NCI-H1105 treated with DMSO at 0.1 percent for 48 hours (cell line): ENCODE data around the gene CLPSL1.
A peak's percentile ranks its signal among the peaks of the same experiment; 100 is the strongest.

Experiments used
- DNase-seq: peaks from one replicate; lab custom pipeline; 2025; lab: John Stamatoyannopoulos, UW

CLPSL1 gene

GRCh38 chr6:35759426-35759825 is 21.4 kb upstream of the CLPSL1 start:
- no peak for DNase-seq

GRCh38 chr6:35765739-35766138 is 15.1 kb upstream of the CLPSL1 start:
- DNase-seq = no peak

GRCh38 chr6:35769211-35769610 is 11.6 kb upstream of the CLPSL1 start:
- DNase-seq = no peak

GRCh38 chr6:35771343-35771627 is 9.5 kb upstream of the CLPSL1 start:
- no peak for DNase-seq

- DNase-seq = no peak
Observed at GRCh38 chr6:35774116-35774794, 6.6 kb upstream of the CLPSL1 start.

GRCh38 chr6:35775031-35775430 is 5.8 kb upstream of the CLPSL1 start:
- DNase-seq = no peak

- DNase-seq = no peak
Observed at GRCh38 chr6:35776364-35777215, 4.2 kb upstream of the CLPSL1 start, which contains the start of gene CLPSL2. CLPSL2 (plus strand) TSS chr6:35776598; CDS start chr6:35776619, 21 bp downstream.

GRCh38 chr6:35777356-35778102 is 3.3 kb upstream of the CLPSL1 start:
- DNase-seq = no peak

- no peak for DNase-seq
Observed at GRCh38 chr6:35778437-35778836, 2.4 kb upstream of the CLPSL1 start.

- DNase-seq = no peak
Observed at GRCh38 chr6:35781290-35781689, 471 bp downstream of the CLPSL1 start.

GRCh38 chr6:35782424-35782823 is 1.6 kb downstream of the CLPSL1 start:
- peak; percentile 9 for DNase-seq

- no peak for DNase-seq
Observed at GRCh38 chr6:35784200-35784599, 3.4 kb downstream of the CLPSL1 start.

GRCh38 chr6:35786272-35786671 is 5.5 kb downstream of the CLPSL1 start:
- no peak for DNase-seq

GRCh38 chr6:35786810-35787209 is 6.0 kb downstream of the CLPSL1 start:
- no peak for DNase-seq

GRCh38 chr6:35787266-35788218 is 6.7 kb downstream of the CLPSL1 start:
- no peak for DNase-seq

GRCh38 chr6:35788423-35788982 is 7.7 kb downstream of the CLPSL1 start:
- no peak for DNase-seq

GRCh38 chr6:35790683-35791082 is 9.9 kb downstream of the CLPSL1 start:
- DNase-seq = no peak

GRCh38 chr6:35794536-35795452 is 14.0 kb downstream of the CLPSL1 start:
- DNase-seq = no peak

GRCh38 chr6:35795453-35796071 is 14.7 kb downstream of the CLPSL1 start:
- no peak for DNase-seq

- no peak for DNase-seq
Observed at GRCh38 chr6:35796236-35796635, 15.4 kb downstream of the CLPSL1 start.
